Stimulated activated CD4-positive, alpha-beta T cell treated with anti-CD3 and anti-CD28 coated beads, Interleukin-1b, Interleukin-23, amount 100 ng/mL, for 4 hours (primary cell): Measurements from ENCODE around the gene UBE2S.

Source experiments
- DNase-seq, 2 donors: peaks; one replicate each; pipeline ENCODE4 v3.0.0-alpha.2; 2020; ENCODE audit warnings: low read depth in 2 of 2

Gene UBE2S

DNA sequence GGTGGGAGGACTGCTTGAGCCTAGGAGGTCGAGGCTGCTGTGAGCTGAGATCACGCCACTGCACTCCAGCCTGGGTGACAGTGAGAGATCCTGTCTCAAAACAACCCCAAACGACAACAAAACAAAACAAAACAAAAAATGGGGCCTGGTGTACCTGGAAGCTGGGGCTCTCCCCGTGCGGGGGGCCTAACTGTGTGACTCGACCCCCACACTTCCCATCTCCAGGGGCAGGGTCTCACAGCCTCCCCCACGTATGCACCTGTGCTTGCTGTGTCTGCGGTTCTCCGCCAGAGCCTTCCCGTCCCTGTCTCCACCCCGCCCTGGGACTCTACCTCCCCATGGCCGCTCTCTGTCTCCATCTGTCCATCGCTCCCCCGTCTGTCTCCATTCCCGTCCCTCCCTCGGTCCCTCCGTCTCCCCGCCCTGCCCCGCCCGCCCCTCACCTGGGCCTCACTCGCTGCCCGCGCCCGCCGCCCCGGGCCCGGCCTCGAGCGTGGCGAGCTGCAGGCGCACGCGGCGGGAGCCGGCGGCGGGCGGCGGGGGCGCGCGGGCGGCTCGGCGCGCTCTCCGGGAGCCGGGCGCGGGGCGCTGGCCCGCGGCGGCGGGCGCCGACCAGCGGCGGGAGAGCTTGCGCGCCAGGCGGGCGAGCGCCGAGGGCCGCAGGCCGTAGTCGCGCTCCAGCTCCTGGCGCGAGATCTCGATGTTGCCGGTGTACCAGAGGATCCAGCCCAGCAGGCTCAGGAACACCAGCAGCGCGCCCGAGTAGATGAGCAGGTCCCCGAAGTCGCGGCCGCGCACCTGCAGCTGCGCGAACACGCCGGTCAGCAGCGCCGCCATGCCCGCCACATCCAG lies 24.1 kb downstream of the UBE2S start:
- DNase-seq: peak; percentile 18 to 47

DNA sequence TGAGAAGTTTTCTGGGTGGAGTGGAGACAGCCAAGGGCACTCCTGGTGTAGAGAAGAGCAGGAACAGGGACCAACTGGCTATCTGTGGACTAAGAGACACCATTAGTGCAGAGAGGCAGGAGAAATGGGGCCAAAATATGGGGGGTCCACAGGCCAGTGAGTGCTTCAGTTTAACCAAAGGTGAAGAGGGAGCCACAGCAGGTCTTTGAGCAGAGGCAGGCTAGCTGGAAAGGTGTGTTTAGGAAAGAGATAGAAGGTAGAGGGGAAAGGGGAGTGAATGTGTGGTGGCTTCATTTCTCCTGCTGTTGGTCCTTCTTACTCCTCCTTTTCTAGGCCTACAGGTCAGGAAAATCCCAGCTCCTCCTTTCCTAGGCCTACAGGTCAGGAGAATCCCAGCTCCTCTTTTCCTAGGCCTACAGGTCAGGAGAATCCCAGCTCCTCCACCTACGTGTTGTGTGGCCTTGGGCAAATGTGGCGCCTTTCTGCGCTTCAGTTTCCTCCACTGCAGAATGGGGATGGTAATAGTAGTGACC lies 25.0 kb downstream of the UBE2S start:
- DNase-seq: no peak

DNA sequence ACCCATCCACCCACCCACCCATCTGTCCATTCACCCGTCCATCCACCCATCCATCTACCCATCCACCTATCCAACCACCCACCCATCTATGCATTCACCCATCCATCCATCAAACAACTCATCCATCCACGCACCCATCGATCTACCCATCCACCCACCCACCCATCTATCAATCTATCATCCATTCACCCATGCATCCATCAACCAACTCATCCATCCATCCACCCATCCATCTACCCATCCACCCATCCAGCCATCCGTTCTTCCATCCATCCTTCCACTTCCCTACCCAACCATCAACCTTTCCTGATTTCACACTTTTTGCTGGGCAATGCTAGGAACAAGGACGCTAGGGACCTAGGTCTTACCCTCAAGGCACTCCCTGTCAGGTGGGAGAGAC lies 25.6 kb downstream of the UBE2S start:
- no peak for DNase-seq

DNA sequence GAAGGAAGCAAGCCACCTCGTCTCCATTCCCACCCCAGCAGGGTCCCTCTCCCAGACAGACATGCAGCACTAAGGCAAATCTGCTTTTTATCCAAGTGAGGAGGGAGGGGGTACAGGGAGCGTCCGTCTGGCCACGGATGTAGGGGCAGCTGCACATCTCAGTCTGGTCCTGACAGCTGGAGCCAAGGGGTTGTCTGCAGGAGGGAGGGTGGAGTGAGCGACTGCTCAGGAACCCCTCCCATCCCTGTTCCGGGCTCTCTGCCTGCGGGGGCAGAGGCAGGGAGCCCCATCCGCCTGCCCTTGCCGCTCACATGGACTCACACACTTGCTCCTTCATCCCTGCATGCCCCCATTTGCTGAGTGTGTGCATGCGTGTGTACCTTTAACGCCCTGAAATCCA lies 28.4 kb downstream of the UBE2S start:
- DNase-seq: no peak

DNA sequence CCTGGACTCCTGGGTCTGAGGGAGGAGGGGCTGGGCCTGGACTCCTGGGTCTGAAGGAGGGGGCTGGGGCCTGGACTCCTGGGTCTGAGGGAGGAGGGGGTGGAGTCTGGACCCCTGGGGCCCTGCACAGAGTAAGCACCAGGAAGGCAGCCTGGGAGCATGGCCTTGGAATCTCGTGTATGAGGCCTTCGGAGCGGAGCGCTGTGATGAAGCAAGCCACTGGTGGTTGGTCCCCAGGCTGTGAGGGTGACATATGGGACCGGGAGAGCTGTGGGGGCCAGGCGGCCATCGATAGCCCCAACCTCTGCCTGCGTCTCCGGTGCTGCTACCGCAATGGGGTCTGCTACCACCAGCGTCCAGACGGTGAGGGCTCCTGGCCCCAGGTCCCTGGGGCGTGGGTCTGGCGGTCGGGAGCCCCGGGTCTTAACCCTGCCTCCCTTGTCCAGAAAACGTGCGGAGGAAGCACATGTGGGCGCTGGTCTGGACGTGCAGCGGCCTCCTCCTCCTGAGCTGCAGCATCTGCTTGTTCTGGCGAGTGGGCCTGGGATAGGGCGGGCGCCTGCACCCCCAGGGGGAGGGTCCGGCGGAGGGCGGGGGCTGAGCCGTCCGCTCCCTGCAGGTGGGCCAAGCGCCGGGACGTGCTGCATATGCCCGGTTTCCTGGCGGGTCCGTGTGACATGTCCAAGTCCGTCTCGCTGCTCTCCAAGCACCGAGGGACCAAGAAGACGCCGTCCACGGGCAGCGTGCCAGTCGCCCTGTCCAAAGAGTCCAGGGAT lies 30.0 kb downstream of the UBE2S start:
- DNase-seq: no peak

DNA sequence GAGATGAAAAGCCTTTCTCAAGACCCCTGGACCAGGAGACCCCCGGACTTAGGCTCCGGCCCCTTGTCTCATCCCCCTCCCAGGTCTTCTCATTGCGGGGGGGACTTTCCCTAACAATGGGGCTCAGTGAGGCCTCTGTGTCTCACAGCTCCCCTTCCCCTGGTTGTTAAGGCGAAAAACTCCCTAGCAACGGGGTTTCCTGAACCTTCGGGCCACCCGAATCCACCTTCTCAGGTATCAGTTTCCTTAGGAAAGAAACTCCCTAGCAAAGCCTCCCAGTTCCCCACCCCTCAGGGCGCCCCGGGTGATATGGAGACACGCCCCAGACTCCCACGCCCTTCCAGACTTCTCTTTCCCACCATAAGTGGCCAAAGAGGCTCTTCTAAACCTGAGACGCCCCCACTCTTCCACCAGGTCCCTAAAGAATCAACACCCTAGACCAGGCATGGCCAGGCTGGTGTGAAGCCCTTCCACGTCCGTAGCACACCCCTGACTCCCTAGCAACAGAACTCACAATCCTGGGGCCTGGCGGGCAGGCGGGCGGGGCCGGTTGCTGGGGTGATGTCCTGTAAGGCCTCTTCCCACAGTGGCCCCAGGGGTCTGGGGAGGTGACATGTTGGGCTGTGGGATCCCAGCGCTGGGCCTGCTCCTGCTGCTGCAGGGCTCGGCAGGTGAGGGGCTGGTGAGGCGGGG lies 31.2 kb downstream of the UBE2S start, which contains the start of gene TMEM190:
Gene TMEM190, plus strand, starts transcription at position 586 of the 693 bp plus-strand sequence. Its CDS starts 28 bp downstream, at position 614.
- DNase-seq: no peak

DNA sequence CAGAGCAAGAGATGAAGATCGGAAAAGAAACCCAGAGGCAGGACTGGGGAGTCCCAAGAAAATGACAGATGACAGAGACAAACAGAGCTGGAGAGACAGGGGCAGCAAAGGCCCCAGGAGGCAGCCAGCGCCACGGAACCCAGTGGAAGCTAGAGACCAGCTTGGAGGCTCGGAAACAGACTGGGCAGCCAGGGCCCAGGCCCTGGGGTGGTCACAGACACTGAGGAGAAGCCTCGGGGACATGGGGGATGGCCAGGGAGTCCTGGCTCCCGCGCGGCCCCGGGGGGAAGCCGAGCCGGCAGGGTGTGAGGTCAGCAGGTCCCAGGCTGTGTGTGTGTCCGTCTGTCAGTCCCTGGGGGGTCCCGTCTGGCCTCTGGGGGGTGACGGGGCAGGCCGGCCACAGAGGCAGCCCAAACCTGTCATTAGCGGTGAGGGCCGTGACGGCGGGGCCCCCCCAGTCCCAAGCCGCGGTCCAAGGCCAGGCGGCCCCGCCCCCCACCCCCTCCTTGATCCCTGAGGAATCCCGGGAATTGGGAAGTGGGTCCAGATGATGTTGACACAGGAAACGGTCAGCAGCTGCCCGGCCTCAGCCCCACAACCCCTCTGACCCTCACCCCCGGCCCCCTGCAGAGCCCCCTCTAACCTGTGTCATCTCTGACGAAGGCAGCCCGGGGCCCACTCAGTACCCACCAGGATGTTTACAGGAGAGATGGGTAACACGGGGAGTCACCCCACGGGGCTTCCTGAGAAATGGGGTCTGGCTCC lies 33.4 kb downstream of the UBE2S start:
- DNase-seq: no peak

DNA sequence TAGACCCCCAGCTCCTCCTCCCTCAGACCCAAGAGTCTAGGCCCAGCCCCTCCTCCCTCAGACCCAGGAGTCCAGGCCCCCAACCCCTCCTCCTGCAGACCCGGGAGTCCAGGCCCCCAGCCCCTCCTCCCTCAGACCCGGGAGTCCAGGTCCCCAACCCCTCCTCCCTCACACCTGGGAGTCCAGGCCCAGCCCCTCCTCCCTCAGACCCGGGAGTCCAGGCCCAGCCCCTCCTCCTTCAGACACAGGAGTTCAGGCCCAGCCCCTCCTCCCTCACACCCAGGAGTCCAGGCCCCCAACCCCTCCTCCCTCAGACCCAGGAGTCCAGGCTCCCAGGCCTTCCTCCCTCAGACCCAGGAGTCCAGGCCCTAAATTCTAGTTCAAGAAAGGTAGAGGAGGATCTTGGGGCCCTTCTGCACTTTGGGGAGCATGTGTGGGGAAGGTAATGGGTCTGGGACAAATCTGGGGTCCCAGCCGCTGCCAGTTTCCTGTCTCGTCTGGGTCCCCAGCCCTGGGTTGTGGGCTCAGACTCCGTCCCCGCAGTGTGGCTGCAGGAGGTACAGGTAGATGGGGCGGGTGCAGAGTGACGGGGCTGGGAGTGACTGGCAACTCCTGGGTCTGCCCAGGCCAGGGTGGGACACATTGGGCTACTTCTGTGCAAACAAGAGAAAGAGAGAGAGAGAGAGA lies 34.1 kb downstream of the UBE2S start:
- DNase-seq: no peak

DNA sequence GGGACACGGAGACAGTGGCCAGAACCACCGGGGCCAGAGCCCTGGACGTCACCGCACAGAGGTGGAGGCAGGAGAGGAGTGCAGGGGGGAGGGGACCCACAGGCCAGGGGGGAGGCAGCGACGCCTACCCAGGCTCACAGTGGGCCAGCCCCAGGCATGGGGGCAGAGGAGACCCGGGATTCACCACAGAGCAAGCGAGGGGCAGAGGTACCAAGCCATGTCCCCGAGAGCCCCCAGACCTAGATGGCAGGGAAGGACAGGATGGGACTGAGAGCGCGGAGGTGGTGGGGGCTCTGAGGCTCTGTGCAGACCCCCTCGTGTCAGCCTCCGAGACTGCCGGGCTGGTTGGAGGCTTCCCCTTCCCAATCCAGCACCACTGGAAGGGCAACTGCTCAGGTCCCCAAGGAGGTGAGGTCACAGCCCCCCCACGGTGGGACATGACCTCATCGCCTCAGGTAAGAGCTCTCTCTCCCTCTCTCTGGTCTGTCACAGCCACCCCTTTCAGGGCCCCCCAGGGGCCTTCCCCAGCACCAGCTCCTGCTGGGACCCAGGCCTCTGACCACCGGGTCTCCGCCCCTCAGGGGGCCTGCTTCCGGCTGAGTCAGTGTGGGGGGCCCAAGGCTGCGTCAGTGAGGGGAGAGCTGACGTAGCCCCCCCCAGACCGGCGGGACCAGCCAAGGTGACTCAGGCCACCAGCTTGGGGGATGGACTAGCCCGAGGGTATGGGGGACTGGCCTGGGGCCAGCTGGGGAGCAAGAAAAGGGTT lies 35.1 kb downstream of the UBE2S start:
- no peak for DNase-seq

DNA sequence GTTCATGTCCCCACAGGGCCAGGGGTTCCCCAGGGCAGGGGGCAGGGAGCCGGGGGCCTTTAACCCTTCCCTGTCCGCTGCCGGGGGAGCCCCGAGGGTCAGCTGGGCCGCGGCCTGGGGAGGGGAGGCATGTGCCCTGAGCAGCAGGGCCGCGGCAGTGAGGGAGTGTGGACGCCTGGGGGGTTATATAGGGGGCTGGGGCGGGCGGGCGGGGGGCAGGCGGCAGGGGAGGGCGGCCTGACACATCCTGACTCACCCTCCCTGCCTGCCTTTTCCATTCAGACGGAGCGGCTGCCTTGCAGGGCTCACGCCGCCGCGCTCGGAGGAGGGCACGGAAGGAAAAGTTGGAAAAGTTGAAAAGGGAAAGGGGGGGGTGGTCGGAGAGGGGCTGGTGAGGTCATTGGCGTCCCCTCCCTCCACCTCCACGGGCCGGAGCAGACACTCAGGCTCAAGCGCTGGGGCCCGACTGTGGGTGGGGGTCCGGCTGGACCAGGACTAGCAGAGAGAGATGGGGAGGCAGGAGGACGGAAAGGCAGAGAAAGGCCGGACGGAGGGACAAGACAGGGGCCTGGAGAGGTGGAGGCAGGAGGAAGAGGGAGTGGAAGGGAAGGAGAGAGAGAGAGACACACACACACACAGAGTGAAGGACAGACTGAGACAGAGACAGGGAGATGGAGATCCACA lies 37.1 kb downstream of the UBE2S start, which contains the start of gene IL11:
Gene IL11, minus strand, starts transcription at position 159 of the 684 bp plus-strand sequence. Its CDS starts 153 bp downstream, at position 6.
- no peak for DNase-seq

DNA sequence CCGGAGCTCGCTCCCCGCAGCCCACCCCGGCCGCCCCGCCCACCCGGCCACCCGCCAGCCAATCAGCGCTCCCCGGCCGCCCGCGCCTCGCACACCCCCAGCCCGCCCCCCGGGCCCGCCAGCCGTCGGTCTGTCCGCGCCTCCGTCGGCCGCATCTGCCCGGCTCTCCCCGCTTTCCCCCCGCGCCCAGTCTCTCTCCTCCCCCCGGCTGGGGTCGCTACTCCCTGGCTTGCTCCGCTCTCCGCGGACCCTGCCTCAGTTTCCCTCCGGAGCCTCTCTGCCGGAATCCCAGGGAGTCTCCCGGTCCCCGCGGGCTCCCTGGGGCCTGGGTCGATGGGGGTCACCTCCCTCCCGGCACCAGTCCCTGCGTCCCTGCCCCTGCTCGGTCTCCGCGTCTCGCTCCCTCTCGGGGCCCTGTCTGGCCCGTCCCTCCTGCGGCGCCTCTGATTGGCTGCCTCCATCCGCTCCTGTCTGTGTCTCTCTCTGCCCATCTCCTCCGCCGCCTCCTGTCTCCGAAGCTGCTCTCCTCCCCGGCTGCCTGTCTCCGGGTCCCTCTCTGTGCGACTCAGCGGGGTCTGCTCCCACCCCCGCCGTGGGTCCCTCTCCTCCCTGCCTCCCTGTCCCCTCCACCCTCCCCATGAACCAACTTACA lies 37.8 kb downstream of the UBE2S start:
- no peak for DNase-seq

DNA sequence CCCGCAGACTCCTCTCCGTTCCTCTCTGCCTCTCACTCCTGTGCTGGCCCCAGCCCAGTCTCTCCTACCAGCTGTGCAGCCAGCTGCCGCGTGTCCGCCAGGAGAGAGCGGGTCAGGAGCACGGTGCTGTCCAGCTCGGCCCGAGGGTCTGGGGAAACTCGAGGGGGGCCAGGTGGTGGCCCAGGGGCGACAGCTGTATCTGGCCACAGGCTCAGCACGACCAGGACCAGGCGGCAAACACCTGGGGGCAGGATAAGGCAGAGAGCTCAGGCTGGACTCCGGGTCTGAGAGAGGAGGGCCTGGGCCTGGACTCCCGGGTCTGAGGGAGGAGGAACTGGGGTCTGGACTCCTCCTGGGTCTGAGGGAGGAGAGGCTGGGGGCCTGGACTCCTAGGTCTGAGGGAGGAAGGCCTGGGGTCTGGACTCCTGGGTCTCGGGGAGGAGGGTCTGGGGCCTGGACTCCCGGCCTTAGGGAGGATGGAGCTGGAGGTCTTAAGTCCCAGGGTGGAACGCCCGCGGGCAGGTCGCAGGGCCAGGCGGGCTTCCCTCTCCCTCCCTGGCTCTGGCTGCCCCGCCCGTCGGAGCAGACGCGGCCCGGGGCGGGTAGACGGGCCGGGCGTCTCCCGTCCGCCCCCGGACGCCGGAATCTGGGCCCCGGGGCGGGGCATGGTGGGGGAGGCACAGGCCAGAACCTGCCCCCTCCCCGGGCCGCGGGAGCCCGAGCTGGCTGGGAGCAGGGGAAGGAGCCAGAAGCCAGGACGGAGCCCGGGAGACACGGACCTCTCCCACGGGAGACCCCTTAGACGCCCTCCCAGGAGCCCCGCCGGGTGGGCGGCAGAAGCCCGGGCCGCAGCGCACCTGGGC lies 38.7 kb downstream of the UBE2S start:
- peak in 1 of 2 donors; percentile 26 for DNase-seq

DNA sequence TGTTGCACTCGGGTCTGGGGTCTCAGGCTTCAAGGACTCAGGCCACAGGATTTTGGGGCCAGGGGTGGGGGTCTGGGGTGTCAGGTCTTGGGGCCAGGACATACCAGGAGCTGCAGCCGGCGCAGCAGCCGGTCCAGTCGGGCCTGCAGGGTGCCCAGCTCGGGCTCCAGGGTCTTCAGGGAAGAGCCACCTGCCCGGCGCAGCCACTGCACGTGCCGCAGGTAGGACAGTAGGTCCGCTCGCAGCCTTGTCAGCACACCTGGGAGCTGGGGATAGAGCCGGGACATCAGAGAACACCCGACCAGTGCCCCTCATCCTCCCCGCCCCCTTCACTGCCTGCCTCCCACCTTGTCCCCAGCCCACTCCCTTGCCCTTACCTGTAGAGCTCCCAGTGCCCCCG lies 39.5 kb downstream of the UBE2S start:
- no peak for DNase-seq

DNA sequence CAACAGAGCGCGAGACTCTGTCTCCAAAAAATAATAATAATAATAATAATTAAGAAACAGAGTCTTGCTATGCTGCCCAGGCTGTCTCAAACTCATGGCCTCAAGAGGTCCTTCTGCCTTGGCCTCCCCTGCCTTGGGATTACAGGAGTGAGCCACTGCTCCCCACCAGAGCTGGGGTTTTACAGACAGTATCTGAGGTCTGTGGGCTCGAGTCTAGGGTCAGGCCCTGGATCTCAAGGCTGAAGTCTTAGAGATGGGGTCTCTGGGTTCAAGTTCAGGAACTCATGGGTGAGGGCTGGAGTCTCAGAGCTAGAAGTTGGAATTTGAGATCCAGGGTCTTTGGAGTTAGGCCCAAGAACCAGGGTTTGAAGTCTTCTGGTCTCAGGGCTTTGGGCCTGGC lies 40.8 kb downstream of the UBE2S start:
- no peak for DNase-seq

DNA sequence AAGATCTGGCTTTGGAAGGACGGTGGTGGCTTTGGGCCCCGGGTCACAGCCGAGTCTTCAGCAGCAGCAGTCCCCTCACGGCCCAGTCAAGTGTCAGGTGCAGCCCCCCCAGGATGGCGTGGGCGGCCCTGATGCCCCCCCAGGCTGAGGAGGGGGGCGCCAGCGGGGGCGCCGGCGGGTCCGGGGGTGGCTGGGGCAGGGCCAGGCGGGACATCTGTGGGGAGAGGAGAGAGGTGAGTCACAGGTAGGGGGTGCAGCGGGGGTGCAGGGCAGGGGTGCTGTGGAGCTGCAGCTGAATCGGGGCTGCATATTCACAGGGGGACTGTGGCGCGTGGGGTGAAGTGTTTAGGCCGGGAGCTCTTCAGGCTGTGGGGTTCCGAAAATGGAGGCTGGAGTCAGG lies 41.6 kb downstream of the UBE2S start:
- no peak for DNase-seq

DNA sequence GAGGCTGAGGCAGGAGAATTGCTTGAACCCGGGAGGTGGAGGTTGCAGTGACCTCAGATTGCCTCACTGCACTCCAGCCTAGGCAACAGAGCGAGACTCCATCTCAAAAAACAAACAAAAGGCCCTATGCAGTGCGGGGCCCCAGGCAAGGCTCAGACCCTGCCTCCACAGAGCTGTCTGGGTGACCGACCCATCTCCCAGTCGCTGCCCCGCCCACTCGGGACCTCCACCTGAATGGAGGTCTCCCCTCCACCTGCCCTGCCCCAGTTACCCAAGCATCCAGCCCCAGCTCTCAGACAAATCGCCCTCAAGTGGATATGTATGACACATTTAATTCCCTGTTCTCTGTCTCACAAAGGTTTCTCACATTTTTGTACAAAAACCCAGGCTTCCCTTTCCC lies 42.3 kb downstream of the UBE2S start:
- no peak for DNase-seq

DNA sequence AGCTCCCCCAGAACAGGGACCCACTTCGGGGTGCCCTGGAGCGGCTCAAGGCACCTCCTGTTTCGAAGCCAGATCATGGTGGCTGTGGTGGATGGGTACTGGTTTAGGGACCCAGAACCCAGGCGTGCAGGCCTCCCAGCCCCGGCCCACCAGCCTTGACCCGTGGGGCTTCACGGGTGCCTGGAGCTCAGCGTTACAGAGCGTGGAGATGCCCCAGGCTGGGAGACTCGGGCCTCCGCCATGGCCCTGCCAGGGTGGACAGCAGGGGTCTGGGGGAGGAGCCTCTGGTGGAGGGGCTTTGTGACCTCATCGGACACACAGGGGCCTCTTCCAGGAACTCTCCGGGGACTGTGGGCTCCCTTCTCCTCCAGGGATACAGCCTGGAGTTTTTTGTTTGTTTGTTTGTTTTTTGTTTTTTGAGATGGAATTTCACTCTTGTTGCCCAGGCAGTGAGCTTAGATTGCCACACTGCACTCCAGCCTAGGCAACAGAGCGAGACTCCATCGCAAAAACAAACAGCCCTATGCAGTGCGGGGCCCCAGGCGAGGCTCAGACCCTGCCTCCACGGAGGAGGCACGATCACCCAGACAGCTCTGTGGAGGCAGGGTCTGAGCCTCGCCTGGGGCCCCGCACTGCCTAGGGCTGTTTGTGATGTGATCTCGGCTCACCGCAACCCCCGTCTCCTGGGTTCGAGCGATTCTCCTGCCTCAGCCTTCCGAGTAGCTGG lies 44.4 kb downstream of the UBE2S start, which contains the start of gene GARIN5B:
Gene GARIN5B, minus strand, starts transcription at position 271 of the 727 bp plus-strand sequence. Its CDS starts 194 bp downstream, at position 77.
- DNase-seq: no peak
